Astrocyte (in vitro differentiated cells and primary cell): ENCODE data around the gene ZNF543.

Experiments
- EZH2 ChIP-seq: IDR thresholded peaks from 2 replicates; pipeline ENCODE4 v1.6.1; 2012; ENCODE audit warnings: mild to moderate bottlenecking, low read length, inconsistent platforms; ENCODE audit not compliant: insufficient read depth
- TF ChIP-seq, protein P1 (sequence below): IDR thresholded peaks from 2 replicates; pipeline ENCODE4 v1.5.1; 2011; ENCODE audit warnings: low read depth, mild to moderate bottlenecking, inconsistent platforms, low read length, moderate library complexity; ENCODE audit not compliant: insufficient read depth

DNA sequence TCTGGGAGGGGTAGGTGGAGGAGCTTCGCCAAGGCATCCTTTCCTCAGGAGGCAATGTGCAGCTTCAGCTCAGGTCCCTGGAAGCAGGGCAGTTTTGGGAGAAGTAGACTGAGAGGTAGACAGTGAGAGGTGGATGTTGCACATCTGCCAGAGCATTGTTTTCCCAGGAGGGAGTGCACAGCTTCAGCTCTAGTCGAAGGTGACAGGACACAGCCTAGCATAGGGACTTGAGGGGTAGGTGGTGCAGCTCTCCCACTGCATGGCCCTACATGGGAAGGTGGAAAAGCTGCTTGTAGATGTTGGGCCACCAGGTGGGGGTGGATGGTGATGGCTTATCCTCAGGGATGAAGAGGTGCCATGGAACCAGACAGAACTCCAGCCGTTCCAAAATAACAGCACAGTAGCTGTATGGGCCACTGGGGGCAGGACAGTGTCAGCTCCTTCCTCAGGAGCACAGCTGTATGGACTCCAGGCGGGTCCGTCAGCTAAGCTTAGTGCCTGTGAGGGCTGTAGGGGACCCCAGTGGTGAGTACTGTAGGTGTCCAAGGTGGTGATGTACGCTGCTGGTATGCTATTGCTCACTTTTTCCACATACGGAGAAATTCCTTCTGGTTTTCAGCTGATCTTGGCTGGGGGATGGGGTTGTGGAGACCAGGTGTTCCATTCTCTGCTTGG lies 17.4 kb upstream of the ZNF543 start:
- TF ChIP-seq, protein P1, sequence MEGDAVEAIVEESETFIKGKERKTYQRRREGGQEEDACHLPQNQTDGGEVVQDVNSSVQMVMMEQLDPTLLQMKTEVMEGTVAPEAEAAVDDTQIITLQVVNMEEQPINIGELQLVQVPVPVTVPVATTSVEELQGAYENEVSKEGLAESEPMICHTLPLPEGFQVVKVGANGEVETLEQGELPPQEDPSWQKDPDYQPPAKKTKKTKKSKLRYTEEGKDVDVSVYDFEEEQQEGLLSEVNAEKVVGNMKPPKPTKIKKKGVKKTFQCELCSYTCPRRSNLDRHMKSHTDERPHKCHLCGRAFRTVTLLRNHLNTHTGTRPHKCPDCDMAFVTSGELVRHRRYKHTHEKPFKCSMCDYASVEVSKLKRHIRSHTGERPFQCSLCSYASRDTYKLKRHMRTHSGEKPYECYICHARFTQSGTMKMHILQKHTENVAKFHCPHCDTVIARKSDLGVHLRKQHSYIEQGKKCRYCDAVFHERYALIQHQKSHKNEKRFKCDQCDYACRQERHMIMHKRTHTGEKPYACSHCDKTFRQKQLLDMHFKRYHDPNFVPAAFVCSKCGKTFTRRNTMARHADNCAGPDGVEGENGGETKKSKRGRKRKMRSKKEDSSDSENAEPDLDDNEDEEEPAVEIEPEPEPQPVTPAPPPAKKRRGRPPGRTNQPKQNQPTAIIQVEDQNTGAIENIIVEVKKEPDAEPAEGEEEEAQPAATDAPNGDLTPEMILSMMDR = no peak
- TF ChIP-seq EZH2 = no peak
